DLD1 (cell line): ENCODE data around the gene LTF.

ENCODE experiments used
- in situ Hi-C: cut with HindIII; loops from 2 replicates; pipeline ENCODE4 v1.10.0; 2017; ENCODE audit warnings: low sequenced_read_pairs

LTF gene

DNA sequence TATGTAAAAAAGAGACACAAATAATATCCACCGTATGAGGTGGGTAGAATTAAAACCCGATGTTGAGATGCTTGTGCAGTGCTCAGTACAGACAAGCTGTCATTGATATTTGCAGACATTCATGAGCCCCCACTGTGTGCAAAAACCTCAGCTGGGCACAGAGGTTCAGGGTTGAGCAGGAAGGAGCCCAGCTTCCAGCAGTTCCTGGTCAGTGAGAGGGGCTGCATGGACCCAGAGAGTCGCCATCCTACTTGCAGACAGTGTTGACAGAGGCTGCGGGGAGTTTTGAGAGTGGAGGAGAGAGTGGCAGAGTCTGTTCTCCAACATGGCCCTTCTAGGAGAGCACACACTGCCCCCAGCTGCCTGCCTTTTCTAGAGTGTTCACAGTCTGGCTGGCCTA, 6.1 kb upstream of the LTF start:
- in situ Hi-C loops, result no loop called here

DNA sequence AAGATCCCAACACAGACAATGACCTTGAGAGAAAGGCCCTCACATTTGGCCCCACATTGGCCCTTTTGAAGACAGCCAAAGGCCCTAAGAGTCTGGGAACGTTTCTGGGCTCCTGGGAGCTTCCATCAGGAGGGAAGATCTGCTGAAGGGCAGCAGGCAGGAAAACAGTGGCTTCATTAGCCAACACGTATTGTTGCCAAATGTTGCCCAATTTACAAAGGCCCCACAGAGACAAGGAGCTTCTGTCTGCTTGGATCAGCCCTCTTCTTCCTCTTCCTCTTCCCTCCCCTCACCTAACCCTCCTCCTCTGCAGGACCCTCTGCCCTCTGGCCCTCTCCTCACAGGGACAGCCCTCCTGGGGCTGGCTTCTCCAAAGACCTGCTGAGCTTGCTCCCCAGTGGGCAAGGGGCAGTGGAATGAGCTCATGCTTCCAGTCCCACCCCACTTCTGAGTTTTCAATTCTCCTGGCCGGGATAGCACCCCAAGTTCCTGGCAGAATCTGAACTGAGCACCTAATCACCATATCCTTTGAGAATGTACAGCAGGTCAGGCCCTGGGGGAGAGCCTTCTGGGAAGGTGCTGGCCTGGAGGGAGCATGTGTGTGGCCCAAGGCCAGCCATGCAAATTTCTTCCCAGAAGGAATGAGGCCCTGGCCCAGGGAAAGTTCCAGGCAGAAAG, 5.1 kb upstream of the LTF start:
- in situ Hi-C loops, result no loop called here

DNA sequence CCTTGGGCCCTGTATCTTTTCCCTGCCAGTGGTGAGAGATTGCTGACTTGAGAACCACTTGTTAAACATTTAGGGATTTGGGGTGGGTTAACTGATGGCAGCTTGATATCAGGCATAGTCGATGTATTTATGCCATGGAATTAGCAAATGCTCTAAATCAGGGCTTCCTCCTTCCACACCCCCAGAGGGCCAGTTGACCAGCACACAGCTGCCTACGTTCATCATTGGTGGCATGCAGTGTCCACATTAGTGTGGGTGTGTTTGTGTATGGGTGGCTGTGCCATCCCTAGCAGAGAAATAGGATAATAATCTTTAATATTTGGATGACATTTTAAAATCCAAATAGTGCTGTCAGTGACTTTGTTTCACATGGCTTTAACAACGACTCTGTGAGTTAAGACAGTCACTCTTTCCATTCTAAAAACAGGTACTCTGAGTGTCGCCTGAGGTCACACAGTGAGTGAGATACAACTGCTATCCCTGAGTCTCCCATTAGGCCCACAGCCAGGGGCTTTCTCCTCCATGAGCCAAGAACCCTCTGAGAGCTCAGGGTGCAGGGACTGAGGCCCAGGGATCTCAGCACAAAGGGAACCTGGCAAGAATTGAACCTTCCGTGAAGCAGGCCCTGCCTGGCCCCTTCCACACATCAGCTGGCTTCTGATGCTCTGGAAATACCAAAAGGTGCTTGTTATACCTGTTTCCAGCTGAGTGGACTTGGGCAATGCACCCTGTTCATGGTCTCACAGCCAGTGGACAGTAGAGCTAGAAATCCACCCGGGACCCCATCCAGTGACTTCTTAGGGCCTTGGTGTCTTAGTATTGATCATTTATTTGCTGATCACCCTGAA, 4.3 kb upstream of the LTF start:
- in situ Hi-C loops, result no loop called here

DNA sequence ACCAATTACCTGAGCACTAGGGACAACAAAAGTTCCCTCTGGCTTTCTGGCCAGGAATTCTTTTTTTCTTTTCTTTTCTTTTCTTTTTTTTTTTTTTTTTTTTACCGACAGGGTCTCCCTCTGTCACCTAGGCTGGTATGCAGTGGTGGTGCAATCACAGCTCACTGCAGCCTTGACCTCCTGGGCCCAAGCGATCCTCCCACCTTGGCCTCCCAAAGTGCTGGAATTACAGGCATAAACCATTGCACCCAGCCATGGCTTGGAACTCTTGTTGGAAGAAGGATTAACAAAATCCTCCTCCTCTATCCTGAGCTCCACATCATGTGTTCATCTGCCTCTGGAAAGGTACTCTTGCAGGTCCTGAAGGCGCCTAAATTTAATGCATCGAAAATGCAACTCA, 2.9 kb upstream of the LTF start:
- in situ Hi-C loops, result no loop called here

DNA sequence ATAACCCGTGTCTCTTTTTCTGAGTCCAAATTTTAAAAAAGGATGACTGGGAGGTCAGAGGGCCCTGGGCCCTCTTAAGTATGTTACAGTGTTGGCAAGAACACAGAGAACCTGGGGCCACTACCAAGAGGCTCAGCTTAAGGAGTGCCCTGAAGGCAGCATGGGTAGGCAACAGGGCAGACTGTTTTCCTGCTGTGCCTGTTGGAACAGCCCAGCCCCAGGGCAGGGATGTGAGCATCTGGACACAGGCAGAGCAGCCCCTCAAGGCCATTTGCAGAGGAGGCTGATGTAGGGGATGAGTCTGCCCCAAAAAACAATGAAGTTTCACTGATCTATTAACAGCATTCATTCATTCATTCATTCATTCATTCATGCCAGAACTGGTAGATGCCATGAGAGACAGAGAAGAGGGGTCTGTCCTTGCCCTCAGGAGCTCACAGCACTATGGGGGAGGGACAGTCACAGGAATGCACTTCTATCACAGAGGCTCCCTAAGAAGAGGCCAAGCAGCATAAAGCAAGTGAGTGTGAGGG, 2.2 kb upstream of the LTF start:
- in situ Hi-C loops, result no loop called here

DNA sequence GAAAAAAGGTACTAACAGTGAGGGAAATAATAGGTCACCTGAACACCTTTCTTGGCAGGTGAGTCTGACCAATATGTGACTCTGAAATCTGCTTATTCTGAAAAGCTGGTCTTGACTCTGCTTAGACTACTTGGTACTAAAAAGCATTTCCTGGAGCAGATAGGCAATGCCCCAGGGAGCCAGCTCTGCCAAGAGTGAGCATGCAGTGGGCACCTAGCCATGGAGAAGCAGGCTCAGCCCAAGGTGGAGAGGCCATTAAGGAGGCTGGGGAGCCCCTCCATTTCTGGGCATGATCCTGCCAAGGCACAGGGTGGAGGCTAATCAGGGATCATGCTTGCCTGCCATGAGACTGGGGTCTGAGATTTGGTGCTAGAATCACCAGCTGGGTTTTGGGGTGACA, 1.6 kb upstream of the LTF start:
- in situ Hi-C loops, result no loop called here

DNA sequence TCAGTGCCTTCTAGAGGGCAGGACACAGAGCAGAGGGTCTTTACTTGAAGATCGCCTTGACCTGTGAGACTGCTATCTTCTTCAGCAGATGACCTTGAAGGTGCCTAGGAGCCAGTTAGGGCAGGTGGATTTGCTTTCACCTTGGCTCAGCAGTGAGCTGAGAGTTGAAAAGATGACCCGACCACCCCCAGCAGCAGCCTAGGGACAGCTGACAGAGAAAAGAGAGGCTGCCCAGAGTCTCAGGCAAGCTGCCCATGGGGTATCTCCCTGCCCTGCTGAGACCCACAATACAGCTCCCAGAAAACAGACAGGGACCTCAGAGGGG, 453 bp upstream of the LTF start:
- in situ Hi-C loops, result no loop called here

DNA sequence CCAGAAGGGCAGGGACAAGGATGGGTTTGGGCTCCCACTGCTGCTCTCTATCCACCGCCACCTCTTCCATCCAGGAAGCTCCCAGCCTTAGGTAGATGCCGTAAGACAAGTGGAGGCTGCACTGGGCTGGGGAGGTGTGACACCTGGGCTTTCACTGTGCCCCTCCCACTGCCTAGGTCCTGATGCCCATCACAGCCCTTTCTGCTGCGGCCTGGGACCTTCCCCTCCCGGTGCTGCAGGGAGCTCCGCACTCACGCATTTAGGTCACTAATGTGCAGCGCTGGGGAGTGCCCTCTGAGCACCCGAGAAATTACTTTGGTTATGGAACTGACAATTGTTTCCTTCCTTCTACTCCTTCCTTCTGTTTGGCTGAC, 850 bp downstream of the LTF start:
- in situ Hi-C loops, result no loop called here

DNA sequence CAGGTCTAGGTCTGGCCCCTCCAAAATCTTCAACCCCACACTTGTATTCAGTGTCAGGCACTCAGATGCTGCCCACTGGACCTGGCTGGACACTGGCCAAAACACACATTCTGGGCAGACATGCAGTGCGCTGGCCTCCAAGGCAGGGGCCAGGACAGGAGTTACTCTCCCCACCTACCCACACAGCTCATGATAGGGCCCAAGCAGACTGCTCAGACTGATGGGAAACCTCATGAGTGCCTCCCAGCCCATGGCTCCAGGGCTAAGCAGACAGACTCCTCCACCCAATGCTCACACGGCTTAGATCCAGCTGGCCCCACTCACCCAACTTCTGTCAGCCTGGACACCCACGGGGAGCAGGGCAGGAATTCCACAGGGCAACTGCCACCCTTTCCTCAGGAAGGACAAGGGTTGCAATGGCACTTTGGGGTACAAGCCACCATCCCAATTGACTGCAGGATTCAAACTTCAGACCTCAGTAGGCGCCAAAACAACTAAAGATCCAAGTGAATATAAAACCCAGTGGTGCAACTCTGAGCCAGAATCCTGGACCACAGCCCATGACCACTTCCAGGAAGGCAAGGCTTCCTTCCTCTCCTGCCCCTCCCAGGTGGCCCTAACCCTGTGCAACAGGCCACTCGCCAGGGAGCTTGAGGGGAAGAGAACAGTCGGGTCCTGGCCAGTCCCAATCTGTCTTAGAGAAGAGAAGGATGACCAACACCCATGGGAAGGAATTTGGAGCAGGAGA, 1.4 kb downstream of the LTF start:
- in situ Hi-C loops, result no loop called here

DNA sequence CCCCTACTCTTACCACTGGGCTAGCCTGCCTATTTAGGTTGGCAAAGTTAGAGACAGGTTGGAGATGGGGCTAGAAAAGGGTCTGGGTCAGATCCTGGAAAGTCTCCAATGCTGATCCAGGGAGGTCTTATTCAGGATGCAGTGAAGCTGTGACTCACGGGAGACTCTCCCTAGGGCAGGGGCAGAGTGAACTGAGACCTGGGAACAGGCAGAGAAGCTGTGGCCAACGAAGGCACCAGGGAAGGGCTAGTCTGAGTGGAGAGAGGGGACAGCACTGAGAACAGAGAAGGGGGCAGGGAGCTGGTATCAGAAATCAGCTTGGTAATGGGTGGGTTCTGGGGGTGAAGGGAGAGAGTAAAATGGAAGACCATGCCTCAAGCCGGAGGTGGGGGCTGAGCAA, 2.2 kb downstream of the LTF start:
- in situ Hi-C loops, result no loop called here

DNA sequence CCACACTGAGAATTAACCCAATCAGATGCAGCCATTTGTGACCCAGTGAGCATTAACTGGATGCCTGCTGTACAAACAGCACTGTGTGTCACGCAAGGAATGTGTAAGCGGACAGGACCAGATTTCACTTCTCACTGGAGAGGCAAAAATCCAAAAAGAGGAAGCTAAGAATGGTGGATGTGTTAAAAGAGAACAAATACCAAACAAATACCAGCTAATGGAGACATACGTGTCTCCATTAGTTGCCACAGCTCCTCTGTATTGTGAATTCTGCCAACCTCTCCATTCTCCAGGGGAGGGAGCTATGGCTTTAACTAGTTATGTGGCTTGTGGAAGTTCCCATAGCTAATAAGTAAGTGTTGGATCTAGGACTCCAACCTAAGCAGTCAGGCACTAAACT, 2.6 kb downstream of the LTF start:
- in situ Hi-C loops, result no loop called here

DNA sequence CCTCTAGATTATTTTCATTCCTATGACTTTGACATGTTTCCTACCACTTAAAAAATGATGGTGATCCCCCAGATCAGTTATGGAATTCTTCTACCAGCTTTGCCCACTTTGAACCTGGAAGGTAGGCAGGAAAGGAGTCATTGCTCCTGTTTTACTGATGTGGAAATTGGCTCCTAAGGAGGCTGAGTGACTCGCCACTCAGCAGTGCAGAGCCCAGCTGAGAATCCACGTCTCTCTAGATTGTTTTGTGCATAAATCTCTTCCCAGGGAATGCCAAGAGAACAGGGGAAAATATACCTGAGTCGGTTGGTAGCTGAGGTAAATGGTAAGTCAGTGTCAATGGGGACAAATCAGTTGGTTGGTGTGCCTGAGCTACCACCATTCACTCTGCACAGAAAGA, 4.7 kb downstream of the LTF start:
- in situ Hi-C loops, result no loop called here

DNA sequence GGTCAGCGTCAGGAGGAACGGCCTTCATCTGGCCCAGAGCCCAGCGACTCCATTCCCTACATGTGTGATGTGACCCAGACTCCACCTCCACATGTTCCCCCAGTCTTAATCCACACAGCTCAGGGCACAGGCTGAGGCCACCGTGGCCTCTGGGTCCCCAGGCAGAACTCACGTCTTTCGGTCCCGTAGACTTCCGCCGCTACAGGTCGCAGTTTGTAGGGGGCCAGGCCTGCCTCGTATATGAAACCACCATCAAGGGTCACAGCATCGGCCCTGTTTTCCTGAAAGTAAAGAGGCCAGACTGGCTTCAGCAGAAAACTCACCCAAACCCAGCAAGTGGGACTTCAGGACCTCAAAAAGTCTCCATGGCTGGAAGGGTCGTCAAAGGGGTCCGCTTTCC, 8.6 kb downstream of the LTF start:
- in situ Hi-C loops, result no loop called here

DNA sequence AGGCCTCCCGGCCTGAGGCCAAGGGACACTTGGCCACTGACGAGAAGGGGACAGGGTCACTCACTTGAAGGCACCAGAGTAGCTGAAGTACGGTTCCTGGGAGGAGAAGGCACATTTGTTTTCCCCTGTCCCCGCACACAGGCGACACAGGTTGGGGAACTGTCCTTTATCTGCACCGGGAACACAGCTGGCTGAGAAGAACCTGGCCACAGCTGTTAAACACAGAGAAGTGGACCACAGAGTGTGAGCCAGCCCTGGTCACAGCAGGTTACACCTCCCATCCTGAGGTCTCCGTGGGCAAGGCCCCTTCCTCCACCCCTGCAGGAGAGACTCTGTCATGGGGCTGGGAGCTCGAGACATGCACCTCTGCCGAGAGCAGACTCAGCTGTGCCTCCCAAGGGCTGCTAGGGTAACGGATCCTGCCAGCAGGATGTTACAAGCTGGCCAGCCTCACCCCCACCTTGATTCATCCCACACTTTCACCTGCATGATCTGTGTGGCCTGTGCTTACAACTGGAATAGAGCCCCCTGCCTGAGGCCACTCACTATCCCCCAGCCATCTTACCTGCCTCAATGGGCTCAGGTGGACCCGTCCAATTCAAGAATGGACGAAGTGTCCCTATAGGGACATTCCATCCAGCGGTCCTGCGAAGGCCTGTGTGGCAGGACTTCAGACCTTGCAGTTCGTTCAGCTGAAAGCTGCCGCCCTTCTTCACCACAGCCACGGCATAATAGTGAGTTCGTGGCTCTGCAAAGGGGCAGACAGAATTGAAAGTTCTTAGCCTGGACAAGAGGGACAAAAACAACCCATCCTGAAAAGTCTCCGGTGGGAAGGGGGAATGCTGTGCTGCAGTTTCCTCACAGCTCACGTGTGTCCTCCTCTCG, 9.2 kb downstream of the LTF start:
- in situ Hi-C loops, result no loop called here

DNA sequence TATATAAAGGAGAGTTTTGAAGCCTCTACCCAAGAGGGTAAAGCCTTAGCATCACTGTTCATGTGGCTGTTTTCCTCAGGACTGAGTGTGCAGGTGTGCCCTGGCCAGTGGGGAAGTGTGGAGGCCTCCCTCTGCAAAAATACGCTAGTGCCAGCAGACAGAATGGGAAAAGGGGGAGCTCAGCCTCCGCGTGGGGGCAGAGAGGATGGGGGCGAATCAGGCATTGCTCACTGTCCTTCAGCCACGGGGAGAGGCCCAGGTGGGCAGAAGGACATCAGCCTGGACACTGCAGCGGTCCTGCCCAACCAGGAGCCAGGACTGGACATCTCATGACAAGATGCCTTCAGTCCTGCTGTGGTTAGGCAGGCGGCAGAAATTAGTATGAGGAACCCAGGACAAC, 10.1 kb downstream of the LTF start:
- in situ Hi-C loops, result no loop called here

DNA sequence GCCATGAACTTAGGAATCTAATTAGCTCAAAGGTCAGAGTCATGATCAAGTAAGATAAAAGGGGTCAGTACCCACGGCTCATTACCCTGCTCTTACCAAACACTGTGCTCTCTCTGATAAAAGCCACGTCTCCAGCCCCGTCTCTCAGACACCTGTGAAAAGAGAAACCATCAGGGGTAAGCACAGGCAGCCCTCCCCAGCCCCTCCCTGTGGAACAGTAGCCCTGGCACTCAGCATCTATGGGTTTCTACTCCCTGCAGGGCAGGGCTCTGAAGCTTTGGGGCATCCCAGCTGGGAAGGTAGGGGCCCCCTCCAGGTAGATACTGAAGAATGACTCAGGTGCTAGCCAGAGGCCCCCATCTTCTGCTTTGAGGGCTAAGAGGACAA, 10.5 kb downstream of the LTF start:
- in situ Hi-C loops, result no loop called here

DNA sequence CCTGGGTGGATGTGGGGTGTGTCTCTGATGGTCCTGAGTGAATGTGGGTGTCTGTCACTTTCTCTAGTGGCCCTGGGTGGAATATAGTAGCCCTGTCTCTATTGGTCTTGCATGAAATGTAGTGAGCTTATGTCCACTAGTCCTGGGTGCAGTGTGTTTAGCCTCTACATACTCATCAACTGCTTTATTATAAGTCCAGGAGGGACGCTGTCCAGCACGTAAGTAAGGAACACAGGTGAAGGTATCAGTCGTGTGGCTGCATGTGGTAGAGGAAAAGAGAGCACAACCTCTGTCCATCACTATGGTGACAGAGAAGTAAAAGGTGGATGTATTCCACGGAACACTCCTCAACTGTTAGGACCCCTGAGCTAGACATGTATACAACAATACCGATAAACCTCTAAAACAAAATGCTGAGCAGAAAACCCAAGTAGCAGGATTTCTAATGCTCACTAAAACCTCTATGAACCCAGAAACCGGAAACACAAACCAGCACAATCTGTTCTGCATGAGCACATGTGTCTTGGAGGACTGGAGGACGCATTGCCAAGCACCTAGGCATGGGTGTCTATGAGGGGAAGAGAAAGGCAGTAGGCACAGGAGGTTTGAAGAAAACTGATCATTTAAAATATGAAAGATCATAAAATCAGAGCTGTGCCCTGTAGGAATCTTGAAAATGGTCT, 11.0 kb downstream of the LTF start:
- in situ Hi-C loops, result no loop called here

DNA sequence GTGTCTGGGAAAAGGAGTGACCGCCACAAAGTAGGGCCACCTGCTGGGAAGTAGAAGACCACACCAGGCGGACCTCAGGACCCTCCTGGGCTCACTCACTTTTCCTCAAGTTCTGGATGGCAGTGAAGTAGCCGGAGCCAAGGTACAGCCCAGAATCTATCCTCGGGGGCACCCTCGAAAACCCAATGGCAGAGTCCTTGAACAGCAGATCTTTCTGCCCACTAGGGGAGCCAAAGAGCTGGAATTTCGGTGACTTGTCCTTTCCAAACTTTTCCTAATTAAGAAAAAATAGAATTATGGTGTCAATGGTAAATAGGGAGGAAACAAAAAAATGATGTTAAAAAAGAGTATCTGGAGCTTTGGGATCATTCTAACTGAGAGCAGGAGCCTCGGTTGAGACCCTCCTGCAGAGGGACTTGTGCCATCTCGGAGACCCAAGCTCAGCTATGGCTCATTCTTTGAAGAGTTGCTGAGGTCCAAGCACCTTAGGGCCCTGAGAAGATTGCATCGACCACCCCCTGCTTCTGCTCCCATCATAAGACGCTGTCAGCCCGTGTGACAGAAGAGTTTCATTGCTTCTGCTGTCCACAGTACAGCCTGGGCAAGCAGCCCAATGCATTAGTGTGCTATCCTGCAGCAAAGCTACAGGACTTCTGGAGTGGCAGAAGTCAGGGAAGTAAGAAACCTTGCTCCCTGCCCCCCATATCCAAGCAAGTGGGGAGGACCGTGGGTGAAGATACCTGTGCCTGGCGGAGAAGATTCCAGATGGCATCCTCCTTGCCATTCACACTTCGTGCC, 14.8 kb downstream of the LTF start:
- in situ Hi-C loops, result no loop called here

DNA sequence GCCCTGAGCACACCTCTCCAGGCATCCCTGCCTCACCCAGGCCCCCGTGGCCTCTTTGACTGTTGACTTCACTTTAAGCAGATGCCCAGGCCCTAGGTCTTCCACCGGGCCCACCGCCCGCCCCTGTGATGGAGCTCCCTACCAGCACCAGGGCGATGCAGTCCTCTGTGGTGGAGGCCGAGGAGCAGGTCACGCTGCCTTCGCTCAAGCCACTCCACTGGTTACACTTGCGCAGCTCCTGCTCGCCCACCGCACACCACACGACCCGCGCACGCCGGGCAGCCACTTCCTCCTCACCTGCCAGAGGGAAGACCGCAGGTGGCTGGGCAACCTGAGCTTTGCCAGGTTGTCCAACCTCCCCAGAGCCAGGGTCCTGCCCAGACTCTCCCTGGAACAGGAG, 16.0 kb downstream of the LTF start:
- in situ Hi-C loops, result no loop called here
